GM19397 (cell line): ENCODE results near the gene NIT2.
"Not testable (repeated sequence)": the region's sequence is repeated elsewhere in the genome, so short reads cannot be mapped to it uniquely, and the experiment has no call there.

Experiments
- ATAC-seq: cut with Tn5 transposase; IDR thresholded peaks from one replicate; pipeline ENCODE4 v1.9.1; 2021; ENCODE audit warnings: mild to moderate bottlenecking, moderate library complexity; ENCODE audit not compliant: unreplicated experiment

Gene NIT2, protein sequence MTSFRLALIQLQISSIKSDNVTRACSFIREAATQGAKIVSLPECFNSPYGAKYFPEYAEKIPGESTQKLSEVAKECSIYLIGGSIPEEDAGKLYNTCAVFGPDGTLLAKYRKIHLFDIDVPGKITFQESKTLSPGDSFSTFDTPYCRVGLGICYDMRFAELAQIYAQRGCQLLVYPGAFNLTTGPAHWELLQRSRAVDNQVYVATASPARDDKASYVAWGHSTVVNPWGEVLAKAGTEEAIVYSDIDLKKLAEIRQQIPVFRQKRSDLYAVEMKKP

DNA sequence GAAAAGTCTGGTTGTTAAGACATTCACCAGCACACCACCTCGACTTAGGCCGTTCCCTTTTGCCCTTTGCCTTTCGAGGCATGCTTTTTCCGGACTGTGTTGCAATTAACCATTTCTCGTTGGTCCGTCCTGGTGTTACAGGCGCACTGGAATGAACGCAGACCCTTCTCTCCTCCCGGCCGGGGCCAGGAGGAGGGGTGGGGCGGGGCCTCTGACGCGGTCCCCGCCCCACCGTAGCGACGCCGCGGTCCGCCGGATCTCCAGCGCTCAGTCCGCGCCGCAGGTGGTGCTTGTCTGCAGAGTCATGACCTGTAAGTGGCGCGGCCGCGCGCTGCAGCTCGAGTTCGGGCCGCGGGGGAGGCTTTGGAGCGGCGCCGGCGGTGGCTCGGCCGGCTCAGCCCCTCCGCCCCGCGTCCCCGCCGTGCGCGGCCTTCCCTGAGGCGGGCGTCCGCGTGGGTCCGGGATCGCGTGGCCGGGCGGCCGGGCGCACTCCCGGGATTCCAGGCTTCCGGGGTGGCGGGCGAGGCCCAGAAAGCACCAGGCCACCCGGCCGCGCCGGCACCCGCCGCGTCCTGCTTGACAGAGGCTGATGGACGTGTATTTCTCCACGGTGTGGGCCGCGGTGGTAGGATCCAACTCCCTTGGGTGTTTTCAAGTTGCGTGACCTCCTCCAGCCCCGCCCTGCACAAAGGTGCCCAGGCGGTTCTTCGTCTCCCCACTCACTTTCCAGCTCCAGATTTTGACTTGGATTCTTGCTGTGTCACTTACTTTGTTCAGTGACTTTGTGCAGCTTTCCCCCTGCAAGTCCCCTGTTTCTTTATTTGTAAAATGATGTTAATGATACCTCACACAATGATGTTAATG is at the start of gene NIT2:
Gene NIT2, plus strand, starts transcription at position 270 of the 864 bp plus-strand sequence. Its CDS starts 35 bp downstream, at position 305.
- ATAC-seq: peak; percentile 97

DNA sequence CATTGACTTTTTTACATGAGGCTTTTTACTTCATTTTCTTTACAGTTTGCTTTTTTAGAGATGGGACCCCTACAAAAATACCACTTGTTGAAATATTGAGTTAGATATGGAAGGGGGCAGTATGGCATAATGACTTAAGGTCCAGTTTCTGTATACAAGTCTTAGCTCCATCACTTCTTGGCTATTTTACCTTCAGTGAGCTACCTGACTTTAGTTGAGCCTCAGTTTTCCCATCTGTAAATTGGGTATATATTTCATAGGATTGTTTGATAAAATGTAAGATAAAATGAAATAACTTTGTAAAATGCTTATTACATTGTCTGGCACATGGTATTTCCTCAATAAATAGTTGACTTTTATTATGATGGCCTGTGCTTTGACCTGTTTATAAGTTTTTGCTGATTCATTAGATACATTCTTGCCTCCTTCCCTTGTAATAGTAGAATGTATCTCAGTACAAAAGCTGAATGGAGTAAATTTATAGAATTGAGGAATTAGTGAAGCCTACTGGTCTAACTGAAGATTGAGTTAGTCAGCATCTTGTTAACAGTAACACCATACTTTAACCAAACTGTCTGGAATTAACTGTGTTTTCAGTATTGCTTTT is 46.2 kb upstream of the NIT2 start:
- ATAC-seq: no peak

DNA sequence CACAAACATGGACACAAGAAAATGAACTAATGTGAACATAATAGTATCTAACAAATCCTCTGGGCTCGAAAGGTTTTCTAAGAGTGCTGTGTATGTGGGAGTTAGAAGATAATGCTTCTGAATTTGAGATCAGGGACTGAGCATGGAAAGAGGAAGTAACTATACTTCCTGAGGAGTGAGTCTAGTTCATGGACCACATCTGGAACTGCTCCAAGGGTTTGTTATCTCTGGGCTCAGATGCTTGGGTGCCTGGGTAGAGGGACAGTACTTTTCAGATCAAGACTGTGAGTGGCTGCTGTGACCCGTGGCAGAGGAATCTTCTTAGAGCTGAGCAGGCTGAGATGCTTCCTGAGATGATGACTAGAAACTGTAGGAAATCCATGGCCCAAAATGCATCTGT is 45.2 kb upstream of the NIT2 start:
- ATAC-seq: no peak

DNA sequence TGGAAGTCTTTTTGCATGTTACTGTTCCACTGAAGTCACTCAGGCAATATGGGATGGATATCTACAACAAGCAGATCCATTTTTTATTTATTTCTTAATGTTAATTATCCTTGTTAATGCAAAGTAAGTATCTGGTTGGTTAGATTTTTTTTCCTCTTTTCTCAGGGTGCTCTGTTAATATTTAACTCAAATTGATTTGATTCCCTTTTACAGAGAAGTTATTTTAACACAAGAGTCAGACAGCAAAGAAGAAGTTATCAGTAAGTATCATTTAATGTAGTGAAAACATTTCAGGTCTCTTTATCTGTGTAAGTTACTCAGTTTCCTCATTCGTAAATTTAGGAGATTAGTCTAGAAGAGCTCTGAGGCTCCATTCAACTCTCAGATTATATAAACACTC is 39.5 kb upstream of the NIT2 start:
- ATAC-seq: no peak

DNA sequence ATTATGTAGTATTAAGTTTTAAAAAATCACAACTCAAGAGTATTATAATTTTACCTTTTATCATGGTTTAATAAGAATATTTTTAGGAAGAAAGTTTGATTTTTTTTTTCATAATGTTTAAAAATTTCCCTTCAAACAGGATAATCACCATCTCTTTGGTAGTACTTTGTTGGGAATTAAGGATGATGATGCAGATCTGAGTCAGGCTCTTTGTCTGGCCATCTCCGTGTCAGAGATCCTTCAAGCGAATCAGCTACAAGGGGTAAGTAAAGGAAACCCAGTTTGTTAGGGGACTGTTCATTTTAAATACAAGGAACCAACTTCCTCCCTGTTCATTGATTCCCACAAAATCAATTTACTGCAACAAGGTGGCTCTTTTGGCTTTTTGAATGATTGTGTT is 36.8 kb upstream of the NIT2 start:
- no peak for ATAC-seq

DNA sequence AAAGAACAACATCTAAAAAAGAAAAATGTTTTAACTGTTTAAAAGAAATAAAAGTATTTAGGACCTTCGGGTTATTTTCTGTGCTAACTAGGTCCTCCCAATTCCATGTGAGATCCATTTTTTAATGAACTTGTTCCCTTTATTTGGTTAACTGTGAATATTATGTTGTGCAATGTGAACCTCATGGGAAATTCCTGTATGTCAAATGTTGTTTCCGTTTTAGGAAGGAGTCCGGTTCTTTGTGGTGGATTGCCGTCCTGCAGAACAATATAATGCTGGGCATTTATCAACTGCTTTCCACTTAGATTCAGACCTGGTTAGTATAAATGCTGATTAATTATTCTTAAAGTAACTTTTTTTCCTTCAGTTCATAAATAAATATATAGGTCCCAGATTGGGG is 35.5 kb upstream of the NIT2 start:
- no peak for ATAC-seq

DNA sequence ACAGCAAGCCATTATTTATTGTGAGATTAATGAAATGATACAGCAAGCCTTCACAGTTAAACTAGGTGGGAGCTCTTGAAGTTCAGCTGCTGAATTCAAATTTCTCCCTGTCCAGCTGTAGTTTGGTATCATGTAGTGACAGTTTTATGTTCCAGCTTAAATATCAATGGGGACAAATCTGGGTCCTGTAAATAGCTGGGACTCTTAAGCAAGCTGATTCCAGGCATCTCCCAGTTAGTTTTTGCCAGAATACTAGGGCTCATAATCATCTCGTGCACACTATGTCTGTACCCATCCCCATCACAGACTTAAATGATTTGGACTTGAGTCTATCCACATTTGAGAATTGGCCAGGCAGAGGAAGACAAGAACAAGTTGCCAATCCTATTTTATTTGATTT is 27.9 kb upstream of the NIT2 start:
- ATAC-seq: no peak

DNA sequence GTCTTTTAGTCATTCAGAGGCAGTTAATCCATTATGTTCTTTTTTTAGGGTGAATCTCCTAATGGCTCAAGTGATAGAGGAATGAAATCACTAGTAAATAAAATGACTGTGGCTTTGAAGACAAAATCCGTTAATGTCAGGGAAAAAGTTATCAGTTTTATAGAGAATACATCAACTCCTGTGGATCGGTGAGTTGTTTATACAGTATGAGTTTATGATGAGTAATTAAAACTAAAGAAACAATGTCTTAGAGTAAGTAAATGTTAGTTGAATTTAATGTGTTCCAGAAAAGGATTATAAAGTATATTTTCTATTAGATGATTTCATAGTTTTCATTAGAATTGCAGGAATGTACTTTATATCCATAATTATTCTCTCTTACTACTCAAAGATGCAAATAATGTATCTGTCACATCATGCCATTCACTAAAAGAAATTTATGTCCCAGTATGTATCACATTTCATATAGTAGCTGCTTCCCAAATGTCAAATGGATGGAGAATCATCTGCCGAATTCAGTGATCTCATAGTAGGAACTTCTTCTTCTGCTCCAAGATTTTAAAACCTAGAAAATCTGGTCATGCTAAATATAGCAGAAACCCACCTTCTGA is 24.1 kb upstream of the NIT2 start:
- no peak for ATAC-seq

DNA sequence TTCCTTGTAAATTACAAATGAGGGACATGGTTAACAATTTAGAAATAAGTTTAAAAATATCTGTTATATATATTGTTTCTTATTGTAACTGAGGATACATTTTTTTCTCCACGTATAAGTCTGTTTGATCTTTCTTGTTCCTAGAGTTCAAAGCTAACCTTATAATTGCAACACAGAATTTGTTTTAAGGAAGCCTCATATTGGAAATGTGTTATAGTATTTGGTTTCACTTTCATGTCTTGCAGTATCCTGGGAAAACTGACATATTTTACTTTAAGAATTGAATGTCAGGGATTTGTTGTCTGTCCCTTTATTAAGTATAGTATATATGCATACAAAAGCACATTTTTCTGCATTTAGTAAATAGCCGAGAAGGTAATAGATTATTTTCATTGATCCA is 23.5 kb upstream of the NIT2 start:
- no peak for ATAC-seq

DNA sequence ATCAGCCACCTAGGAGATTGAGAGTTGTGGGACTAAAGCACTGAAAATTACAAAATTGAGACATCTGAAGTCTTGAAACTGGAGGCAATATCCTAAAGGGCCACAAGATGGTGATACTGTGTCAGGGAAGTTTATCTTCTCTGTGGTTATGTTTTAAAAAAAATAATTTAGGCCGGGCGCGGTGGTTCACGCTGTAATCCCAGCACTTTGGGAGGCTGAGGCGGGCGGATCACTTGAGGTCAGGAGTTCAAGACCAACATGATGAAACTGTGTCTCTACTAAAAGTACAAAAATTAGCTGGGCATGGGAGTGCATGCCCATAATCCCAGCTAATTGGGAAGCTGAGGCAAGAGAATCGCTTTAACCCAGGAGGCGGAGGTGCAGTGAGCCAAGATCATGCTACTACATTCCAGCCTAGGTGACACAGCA is 17.9 kb upstream of the NIT2 start:
- peak; percentile 78 for ATAC-seq

DNA sequence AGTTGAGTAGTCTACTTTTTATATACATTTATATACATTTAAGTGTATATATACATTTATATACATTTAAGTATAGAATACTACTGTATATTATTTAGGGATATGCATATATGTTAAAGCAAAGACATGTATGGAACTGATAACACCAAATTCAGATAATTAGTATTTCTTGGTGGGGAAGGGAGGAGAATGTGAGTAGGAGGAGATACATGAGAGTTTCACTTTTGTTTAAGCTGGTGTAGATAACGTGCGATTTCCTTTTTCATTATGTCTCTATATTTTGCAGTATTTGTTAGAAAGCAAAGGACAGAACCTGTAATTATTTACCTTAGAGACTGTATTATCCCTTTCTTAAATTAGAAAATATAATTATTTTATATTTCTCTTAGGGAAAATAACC is 16.6 kb upstream of the NIT2 start:
- ATAC-seq: no peak

DNA sequence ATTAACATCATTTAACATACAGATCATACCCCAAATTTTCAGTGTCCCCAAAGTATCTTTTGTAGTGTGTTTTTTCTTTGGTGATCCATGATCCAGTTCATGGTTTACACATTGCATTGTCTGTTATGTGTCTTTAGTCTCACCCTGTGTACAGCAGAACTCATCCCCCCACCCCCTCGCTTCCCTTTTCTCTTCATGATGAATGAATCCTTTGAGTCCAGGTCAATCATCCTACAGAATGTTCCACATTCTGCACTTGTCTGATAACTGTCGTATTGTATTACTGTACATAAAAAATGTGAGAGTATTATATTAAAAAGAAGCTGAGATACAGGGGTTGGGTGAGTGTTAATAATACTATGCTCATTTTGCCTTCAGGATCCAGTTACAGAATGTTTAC is 14.6 kb upstream of the NIT2 start:
- ATAC-seq: no peak

DNA sequence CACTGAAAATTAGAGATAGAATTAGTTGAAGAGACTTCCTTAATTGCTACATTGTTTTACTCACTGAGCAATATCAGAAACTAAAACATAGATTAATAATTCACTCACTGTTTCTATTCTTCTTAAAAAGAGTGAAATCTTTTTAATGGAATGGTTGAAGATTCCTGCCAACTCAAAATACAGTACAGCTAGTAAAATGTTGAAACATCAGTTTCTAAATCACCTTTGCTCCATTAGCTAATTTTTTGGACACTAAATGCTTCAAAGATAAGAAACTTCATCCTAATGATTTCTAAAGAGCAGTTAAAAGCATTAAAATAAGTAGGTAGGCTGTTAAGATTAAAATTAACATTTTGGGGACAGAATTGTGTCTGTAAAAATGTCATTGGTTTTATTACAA is 10.5 kb upstream of the NIT2 start:
- ATAC-seq: no peak

DNA sequence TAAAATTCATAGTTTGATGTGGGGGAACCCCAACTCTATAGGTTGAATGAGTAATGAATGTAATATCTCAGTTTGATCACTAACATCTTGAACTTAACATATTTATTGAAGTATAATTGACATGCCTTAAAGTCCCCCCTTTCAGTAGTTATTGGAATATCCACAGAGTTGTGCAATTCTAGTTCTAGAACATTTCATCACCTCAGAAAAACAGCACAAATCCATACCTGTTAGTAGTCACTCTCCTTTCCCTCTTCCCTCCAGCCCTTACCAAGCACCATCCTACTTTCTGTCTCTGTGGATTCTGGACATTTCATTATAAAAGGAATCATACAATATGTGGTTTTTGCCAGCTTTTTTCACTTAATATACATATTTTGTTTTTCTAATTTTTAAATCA is 8.7 kb upstream of the NIT2 start:
- no peak for ATAC-seq

DNA sequence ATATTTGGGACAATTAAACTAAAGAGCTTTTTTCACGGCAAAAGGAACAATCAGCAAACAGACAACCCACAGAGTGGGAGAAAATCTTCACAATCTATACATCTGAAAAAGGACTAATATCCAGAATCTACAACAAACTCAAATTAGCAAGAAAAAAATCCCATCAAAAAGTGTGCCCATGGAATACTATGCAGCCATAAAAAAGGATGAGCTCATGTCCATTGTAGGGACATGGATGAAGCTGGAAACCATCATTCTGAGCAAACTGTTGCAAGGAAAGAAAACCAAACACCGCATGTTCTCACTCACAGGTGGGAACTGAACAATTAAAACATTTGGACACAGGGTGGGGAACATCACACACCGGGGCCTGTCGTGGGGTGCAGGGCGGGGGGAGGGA is 7.2 kb upstream of the NIT2 start:
- not testable (repeated sequence) for ATAC-seq

DNA sequence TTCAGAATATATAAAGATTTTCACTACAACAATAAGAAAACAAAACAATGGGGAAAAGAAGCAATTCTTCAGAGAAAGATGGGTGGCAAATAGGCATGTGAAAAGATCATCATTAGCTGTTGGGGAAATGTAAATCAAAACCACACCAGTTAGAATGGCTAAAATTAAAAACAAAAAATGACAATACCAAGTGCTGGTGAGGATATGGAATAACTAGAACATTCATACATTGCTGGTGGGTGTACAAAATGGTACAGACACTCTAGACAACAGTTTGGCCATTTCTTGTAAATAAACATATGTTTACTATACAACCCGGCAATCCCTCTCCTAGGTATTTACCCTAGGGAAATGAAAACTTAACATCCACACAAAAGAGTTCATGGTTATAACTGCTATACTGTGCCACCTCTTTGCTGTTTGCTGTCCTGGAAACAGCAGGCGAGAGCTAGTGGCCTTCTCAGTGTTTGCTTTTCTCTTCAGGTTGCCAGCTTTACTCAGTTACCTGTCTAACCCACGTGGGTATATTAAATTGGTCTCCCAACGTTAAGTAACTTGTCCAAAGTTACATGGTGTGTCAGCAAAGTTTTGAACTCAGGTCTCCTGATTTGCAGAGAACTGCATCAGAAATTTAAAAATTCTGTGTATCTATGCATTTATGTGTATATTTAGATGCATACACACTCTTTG is 4.6 kb upstream of the NIT2 start:
- ATAC-seq: no peak

DNA sequence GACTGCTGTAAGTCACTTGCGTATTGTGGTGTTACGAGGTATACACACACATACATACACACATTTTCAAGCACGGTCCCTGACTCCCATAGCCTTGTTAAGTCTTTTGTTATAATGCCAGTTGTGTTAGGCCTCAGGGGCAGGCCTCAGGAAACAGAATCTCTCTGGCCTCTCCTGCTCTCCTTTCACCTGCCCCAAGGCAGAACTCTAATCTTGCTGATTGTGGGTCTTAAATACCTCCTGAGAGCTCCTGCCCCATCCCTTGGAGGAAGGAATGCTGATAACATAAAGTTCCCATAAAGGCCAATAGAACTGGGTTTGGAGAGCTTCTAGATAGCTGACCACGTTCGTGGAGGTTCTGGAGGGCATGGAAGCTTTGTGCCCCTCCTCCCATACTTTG is 3.9 kb upstream of the NIT2 start:
- ATAC-seq: no peak

DNA sequence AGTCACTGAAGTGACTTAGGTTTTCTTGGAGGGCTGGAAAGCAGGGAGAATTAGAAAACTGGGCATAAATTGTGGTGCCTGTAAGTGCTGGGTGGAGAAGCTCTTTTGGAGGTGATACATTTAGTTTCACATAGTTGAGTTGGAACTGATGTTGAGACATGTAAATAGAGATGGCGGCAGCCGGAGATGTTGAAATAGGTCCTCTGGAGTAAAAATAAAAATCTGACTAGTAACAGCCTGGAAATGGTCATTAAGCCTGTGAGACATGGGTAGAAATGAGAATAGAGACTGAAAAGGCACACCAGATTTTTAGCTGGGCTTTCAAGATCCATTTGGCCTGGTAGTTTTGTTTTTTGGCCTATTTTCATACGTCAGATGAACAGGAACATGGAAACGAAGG is 2.9 kb upstream of the NIT2 start:
- ATAC-seq: no peak

DNA sequence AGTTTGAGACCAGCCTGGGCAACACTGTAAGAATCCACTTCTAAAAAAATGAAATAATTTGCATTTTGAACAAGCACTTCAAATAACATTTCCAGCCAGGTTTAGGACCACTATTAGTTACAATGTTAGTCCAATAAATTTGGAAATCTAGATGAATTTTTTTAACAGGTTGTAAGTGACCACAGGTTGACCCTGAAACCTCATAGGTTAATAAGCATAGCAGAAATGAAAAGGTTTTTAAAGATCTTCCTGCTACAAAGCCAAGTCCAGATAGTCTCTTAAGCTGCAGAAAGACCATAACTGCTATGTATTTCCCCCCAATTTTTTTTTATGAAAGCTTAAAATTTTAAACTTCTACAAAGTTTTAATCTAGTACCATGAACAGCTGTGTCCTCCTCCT is 1.5 kb upstream of the NIT2 start:
- ATAC-seq: no peak

DNA sequence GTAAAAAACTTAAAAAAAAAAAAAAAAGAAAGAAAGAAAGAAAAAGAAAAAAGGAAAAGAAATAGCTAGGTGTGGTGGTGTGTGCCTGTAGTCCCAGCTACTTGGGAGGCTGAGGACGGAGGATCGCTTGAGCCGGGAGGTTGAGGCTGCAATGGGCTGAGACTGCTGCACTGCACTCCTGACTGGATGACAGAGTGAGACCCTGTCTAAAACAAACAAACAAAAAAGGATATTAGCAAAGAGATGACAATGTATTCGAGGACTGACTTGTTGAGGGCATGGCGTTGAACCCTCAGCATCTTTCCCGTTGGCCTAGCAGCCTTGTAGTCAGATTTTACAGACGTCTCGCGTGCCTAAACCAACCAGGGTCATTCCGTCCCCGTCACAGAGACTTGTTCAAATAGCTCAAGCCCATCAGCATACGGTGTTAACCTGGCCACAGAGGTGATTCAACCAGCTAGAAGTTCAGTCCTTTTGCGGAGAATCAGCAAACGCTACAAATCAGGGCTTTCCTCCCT is 528 bp upstream of the NIT2 start:
- peak; percentile 25 for ATAC-seq

DNA sequence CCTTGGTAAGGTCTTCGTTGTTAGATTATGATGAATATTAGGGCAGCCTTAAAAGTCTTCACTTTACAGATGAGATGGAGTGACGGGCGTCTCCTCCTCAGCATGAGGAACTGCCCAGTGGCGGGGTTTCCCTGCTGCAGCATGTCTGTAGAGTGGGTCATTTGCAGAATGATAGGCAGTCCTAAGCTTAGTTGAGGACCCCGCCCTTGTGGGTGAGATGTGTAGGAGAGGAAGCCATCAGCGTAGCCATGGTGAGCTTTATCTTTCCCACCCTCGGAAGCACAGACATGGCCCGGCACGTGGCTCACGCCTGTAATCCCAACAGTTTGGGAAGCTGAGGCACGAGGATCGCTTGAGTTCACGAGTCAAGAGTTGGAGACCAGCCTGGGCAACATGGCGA is 877 bp downstream of the NIT2 start:
- ATAC-seq: no peak
